ENCODE measurements around the gene OTOG.

GRCh38 chr11:17634776-17635550, 87.9 kb downstream of the OTOG start:
- TF ChIP-seq, protein P1, sequence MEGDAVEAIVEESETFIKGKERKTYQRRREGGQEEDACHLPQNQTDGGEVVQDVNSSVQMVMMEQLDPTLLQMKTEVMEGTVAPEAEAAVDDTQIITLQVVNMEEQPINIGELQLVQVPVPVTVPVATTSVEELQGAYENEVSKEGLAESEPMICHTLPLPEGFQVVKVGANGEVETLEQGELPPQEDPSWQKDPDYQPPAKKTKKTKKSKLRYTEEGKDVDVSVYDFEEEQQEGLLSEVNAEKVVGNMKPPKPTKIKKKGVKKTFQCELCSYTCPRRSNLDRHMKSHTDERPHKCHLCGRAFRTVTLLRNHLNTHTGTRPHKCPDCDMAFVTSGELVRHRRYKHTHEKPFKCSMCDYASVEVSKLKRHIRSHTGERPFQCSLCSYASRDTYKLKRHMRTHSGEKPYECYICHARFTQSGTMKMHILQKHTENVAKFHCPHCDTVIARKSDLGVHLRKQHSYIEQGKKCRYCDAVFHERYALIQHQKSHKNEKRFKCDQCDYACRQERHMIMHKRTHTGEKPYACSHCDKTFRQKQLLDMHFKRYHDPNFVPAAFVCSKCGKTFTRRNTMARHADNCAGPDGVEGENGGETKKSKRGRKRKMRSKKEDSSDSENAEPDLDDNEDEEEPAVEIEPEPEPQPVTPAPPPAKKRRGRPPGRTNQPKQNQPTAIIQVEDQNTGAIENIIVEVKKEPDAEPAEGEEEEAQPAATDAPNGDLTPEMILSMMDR (IDR thresholded peaks at IDR 0.05; ENCODE audit: insufficient read depth, low read length, poor library complexity, severe bottlenecking): no peak
- no peak for TF ChIP-seq EZH2phosphoT487 (conservative IDR thresholded peaks at IDR 0.05; ENCODE audit: low read length)

Measured in SU-DHL-6 (cell line).